GM10248 (cell line): Measurements from ENCODE around the gene PGP.

Source experiments
- CTCF ChIA-PET: fragments of 300-600 bp; sonication (Branson Sonifier 250); formaldehyde crosslinking; extraction: SDS; loops from one replicate; lab custom pipeline; 2021; ENCODE audit warnings: antibody characterized with exemption; lab: Yijun Ruan, JAX
- POLR2A ChIA-PET: fragments of 350-650 bp; sonication (Branson Sonifier 250); formaldehyde crosslinking; extraction: SDS; loops from one replicate; lab custom pipeline; 2020; ENCODE audit warnings: antibody characterized with exemption; lab: Yijun Ruan, JAX
- DNase-seq: peaks from one replicate; pipeline ENCODE4 v3.0.0; 2012; ENCODE audit errors: extremely low spot score
- CTCF ChIP-seq: IDR thresholded peaks from 2 replicates; pipeline ENCODE4 v1.5.1; 2012; ENCODE audit warnings: mild to moderate bottlenecking, low read depth; ENCODE audit errors: extremely low read depth, missing control alignments, control extremely low read depth

The PGP gene

DNA sequence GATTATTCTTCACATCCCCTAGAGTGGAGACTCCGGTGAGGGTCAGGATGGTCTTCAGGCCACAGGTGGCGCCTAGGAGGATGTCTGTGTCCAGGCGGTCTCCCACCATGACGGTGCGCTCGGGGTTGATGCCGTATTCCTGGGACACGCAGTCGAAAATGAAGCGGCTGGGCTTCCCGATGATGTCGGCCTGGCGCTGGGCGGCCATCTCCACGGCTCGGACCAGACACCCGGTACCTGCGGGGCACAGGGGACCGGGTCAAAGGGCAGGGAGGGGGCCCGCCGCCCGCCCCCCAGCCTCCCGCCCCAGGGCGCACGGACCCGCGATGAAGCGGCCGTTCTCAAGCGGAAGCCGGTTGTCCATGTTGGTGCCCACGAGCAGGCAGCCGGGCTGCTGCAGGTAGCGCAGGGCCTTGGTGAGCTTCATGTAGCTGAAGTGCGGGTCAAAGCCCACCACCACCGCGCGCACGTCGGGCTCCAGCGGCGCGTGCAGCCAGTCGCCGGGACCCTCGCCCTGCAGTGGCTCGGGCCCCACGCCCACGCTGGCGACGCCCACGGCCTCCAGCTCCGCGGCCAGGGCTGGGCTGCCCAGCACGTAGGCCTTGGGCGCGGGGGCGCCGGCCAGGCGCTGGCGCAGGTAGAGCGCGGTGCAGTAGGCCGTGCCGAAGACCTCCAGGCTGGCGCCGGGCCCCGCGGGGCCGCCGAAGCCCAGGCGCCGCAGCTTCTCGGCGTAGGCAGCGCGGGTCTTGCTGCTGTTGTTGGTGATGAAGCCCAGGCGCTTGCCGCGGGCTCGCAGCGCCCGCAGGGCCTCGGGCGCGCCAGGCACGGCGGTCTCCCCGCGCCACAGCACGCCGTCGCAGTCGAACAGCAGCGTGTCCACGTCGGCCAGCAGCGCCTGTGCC, 572 bp downstream of the PGP start:
- no peak for TF ChIP-seq CTCF
- ChIA-PET POLR2A (interaction anchor here (1.0 to 1.4 kb wide), 3 partner anchors 11 to 131 kb away, joined by 3 to 7 read pairs (median 6); partner anchors contain the start of gene TRAF7), CTCF (interaction anchor here (1.0 kb wide), 1 partner anchor 8 kb away, joined by 3 read pairs; no protein-coding TSS in a partner anchor)
- DNase-seq = no peak

GRCh38 chr16:2212362-2213324, 2.0 kb downstream of the PGP start:
- ChIA-PET CTCF (interaction anchor here (1.0 to 1.4 kb wide), 3 partner anchors 17 to 58 kb away, joined by 3 to 4 read pairs (median 4); partner anchors contain the start of genes ECI1 and TRAF7), POLR2A (no interaction called here)
- no peak for TF ChIP-seq CTCF
- DNase-seq = no peak

GRCh38 chr16:2211923-2212347, 2.7 kb downstream of the PGP start:
- no peak for DNase-seq
- POLR2A ChIA-PET = no interaction called here
- CTCF ChIA-PET = interaction anchor here (1.3 to 1.4 kb wide), 2 partner anchors 17 to 57 kb away, joined by 3 to 4 read pairs; partner anchors contain the start of gene TRAF7

DNA sequence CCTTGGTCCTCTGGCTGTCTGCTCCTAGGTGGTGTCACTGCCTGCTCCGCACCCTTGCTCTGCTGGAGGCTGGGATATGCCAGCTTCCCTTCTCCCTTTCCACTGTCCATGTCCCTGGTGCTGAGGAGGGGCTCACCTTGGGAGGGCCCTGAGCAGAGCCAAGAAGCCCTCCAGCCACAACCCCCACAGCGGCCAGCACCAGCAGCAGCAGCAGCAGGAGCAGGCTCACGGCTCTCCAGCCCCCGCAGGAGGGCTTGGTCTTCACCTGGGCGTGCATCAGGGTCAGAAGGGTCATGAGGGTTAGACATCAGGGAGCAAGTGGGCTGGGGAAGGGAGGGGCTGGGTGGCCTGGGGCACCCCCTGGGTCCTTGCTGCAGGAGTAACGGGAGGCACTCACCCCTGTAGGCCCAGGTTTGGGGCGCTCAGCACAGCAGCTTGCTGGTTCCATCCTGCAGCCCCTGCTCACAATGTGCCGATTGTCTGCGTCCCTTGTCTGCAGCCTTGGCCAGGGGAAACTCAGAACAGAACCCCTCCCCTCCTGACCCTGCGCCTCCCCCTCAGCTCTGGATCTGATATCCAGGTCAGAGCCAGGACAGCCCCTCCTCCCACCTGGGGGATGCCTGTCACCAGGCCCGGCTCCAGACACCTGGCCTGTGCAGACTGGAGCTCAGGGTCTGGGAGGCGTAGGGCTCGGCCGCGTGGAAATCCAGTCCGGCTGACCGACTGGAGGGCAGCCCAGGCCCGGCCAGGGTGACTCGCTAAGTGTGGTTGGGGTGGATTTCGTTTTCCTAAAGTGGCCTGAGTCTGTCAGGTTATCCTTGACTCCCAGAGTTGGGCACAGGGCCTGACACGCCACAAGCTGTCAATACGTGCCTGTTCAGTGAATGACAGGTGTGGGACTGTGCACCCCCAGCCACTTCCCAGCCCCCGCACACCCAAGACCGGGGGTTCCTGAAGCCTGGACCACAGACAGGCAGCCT, 4.0 kb downstream of the PGP start, which contains the start of gene BRICD5:
Gene BRICD5 (minus strand): TSS at position 478 of the 980 bp plus-strand sequence. CDS start 30 bp downstream, at position 448.
- ChIA-PET POLR2A (no interaction called here), CTCF (interaction anchor here (1.4 kb wide), 1 partner anchor 56 kb away, joined by 4 read pairs; the partner anchor contains the start of gene TRAF7)
- no peak for TF ChIP-seq CTCF
- DNase-seq = no peak

More at GRCh38 chr16:2211923-2212347, 2.7 kb downstream of the PGP start:
- TF ChIP-seq CTCF = no peak

GRCh38 chr16:2210009-2210332, 4.7 kb downstream of the PGP start:
- DNase-seq = no peak
- TF ChIP-seq CTCF = no peak
- ChIA-PET CTCF (no interaction called here), POLR2A (no interaction called here)
